ENCODE data around the gene ICA1L.
"Not testable (repeated sequence)": the region's sequence is repeated elsewhere in the genome, so short reads cannot be mapped to it uniquely, and the experiment has no call there.

ICA1L gene

GRCh38 chr2:202871300-202872141 is at the start of gene ICA1L:
Gene ICA1L (minus strand): TSS chr2:202871766. CDS start chr2:202829009, 42,757 bp downstream.
- peak; percentile 16 for DNase-seq (ENCODE audit: low read depth)

- no peak for DNase-seq (ENCODE audit: low read depth)
Observed at GRCh38 chr2:202918860-202919259, 47.3 kb upstream of the ICA1L start.

- not testable (repeated sequence) for DNase-seq (ENCODE audit: low read depth)
Observed at GRCh38 chr2:202912342-202913201, 41.0 kb upstream of the ICA1L start.

GRCh38 chr2:202911512-202912341 is 40.2 kb upstream of the ICA1L start, which contains the start of the genes CARF and WDR12:
Gene CARF (plus strand): TSS chr2:202912275. CDS start chr2:202941903, 29,628 bp downstream.
Gene WDR12 (minus strand): TSS chr2:202911673. CDS start chr2:202911476, 197 bp downstream.
- peak; percentile 83 for DNase-seq (ENCODE audit: low read depth)

- DNase-seq (ENCODE audit: low read depth) = no peak
Observed at GRCh38 chr2:202911203-202911511, 39.6 kb upstream of the ICA1L start.

GRCh38 chr2:202910698-202911097 is 39.1 kb upstream of the ICA1L start:
- no peak for DNase-seq (ENCODE audit: low read depth)

GRCh38 chr2:202910250-202910649 is 38.7 kb upstream of the ICA1L start:
- not testable (repeated sequence) for DNase-seq (ENCODE audit: low read depth)

GRCh38 chr2:202909394-202910192 is 38.0 kb upstream of the ICA1L start:
- DNase-seq (ENCODE audit: low read depth) = no peak

- DNase-seq (ENCODE audit: low read depth) = no peak
Observed at GRCh38 chr2:202908186-202908585, 36.6 kb upstream of the ICA1L start.

- not testable (repeated sequence) for DNase-seq (ENCODE audit: low read depth)
Observed at GRCh38 chr2:202905507-202905906, 33.9 kb upstream of the ICA1L start.

- no peak for DNase-seq (ENCODE audit: low read depth)
Observed at GRCh38 chr2:202885190-202885589, 13.6 kb upstream of the ICA1L start.

GRCh38 chr2:202883987-202884675 is 12.6 kb upstream of the ICA1L start:
- DNase-seq (ENCODE audit: low read depth) = no peak

GRCh38 chr2:202881570-202881969 is 10.0 kb upstream of the ICA1L start:
- no peak for DNase-seq (ENCODE audit: low read depth)

GRCh38 chr2:202877699-202878098 is 6.1 kb upstream of the ICA1L start:
- no peak for DNase-seq (ENCODE audit: low read depth)

GRCh38 chr2:202870431-202871299 is 901 bp downstream of the ICA1L start:
- peak; percentile 38 for DNase-seq (ENCODE audit: low read depth)

- DNase-seq (ENCODE audit: low read depth) = no peak
Observed at GRCh38 chr2:202861987-202862386, 9.6 kb downstream of the ICA1L start.

GRCh38 chr2:202858601-202859000 is 13.0 kb downstream of the ICA1L start:
- no peak for DNase-seq (ENCODE audit: low read depth)

- DNase-seq (ENCODE audit: low read depth) = not testable (repeated sequence)
Observed at GRCh38 chr2:202849343-202849742, 22.2 kb downstream of the ICA1L start.

GRCh38 chr2:202848813-202849212 is 22.8 kb downstream of the ICA1L start:
- DNase-seq (ENCODE audit: low read depth) = no peak

Data from stimulated activated CD4-positive, alpha-beta T cell treated with anti-CD3 and anti-CD28 coated beads, Interleukin-2, amount 100 ng/mL, for 4 hours (primary cell).